ENCODE results near the gene RIC8B. TPM values are rescaled to one million over a fixed set of nuclear protein-coding genes. Genes with fewer than 3 reads are reported as not detected.
A peak's percentile ranks its signal among the peaks of the same experiment; 100 is the strongest.

RIC8B gene
- total RNA-seq, 2 donors from 2014 or later = 15.6 to 22.1 TPM

DNA sequence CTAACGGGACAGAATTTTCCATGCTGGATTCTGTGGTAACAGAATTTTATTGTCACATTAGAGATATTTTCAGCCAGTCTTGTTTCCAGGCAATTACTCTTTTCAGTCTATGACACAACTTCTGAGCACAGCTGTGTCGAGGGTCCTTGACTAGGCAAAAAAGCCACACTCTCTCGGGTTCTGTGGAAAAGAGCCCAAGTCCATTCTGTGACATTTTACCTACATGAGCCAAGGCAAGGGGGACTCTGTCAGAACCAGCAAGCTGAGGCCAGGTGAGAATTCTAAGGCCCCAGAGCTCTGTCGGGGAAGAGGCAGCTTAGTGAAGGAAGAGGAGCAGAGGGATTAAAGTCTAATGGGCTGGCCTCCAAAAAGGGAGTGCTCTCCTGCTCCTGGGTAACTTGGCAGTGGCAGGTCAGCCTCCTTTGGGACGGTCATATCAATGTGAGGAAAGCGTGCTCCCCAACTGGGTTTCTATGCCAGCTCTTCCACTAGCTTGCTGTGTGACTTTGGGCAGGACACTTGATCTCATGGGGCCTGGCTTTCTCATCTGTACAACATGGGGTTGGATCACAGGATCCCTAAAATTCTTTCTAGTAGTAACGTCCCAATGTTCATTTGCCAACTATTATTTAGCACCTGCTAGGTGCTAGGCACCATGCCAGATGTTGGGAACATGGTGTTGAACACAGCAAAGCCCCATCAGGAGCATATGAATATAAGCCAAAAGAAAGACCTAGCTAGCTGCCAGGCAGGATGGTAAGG, 16.0 kb upstream of the RIC8B start:
- no peak overlapping the region for H3K4me3 ChIP-seq
- H3K4me1 ChIP-seq = no peaks in the 10 kb centered on the region
- TF ChIP-seq POLR2A (IDR thresholded peaks at IDR 0.05) = no peak
- TF ChIP-seq CTCF (IDR thresholded peaks at IDR 0.05) = no peak
- intact Hi-C loops (cut with DNase I) = no loop called here
- H3K27ac ChIP-seq = no peak overlapping the region
- WGBS, 2 donors = 63 to 68% methylated on average over 4 to 7 of the region's 7 CpGs
- no peak for ATAC-seq
- no peak for DNase-seq
- H3K27me3 ChIP-seq = no peaks in the 10 kb centered on the region
- no peaks in the 10 kb centered on the region for H3K36me3 ChIP-seq (replicated peaks in 1 of 2; ENCODE audit: insufficient read depth in 1 of 2, low read depth in 2 of 2)
- H3K9me3 ChIP-seq = no peaks in the 10 kb centered on the region

- intact Hi-C loops (cut with DNase I) = no loop called here
- Histone ChIP-seq H3K4me1 (peaks cover 2% of the 10 kb centered on the region), H3K27me3 (no peaks in the 10 kb centered on the region), H3K36me3 (replicated peaks in 1 of 2; ENCODE audit: insufficient read depth in 1 of 2, low read depth in 2 of 2) (no peaks in the 10 kb centered on the region), H3K9me3 (no peaks in the 10 kb centered on the region), H3K27ac (no peak overlapping the region), H3K4me3 (no peak overlapping the region)
- DNase-seq = no peak
- no peak for ATAC-seq
- TF ChIP-seq CTCF (IDR thresholded peaks at IDR 0.05) (no peak), POLR2A (IDR thresholded peaks at IDR 0.05) (no peak)
- WGBS, 2 donors = 82 to 85% methylated on average over 7 of the region's 7 CpGs
Measured at GRCh38 chr12:106759526-106760183, 14.8 kb upstream of the RIC8B start.

GRCh38 chr12:106760184-106760531, 14.3 kb upstream of the RIC8B start:
- Histone ChIP-seq H3K4me1 (peaks cover 7% of the 10 kb centered on the region), H3K27ac (no peak overlapping the region), H3K36me3 (replicated peaks in 1 of 2; ENCODE audit: insufficient read depth in 1 of 2, low read depth in 2 of 2) (no peaks in the 10 kb centered on the region), H3K4me3 (no peak overlapping the region), H3K9me3 (no peaks in the 10 kb centered on the region), H3K27me3 (no peaks in the 10 kb centered on the region)
- WGBS, 2 donors = 47 to 54% methylated on average over 2 of the region's 2 CpGs
- DNase-seq = no peak
- no peak for TF ChIP-seq CTCF (IDR thresholded peaks at IDR 0.05)
- TF ChIP-seq POLR2A (IDR thresholded peaks at IDR 0.05) = no peak
- intact Hi-C loops (cut with DNase I) = no loop called here
- ATAC-seq = no peak

- DNase-seq (no peak), ATAC-seq (no peak)
- Histone ChIP-seq H3K27ac (peak overlapping the region in 3 of 4 donors; percentile 13 to 37 (median 17)), H3K4me1 (peaks cover 26% of the 10 kb centered on the region), H3K36me3 (replicated peaks in 1 of 2; ENCODE audit: insufficient read depth in 1 of 2, low read depth in 2 of 2) (no peaks in the 10 kb centered on the region), H3K9me3 (no peaks in the 10 kb centered on the region), H3K4me3 (no peak overlapping the region), H3K27me3 (no peaks in the 10 kb centered on the region)
- intact Hi-C loops (cut with DNase I) = no loop called here
- TF ChIP-seq POLR2A (IDR thresholded peaks at IDR 0.05) (no peak), CTCF (IDR thresholded peaks at IDR 0.05) (no peak)
Measured at GRCh38 chr12:106764220-106764619, 10.3 kb upstream of the RIC8B start.
